ENCODE data around the gene IMPG1.

The IMPG1 gene

GRCh38 chr6:76072562-76072961, at the start of gene IMPG1:
Gene IMPG1, minus strand, starts transcription at chr6:76072662. Its CDS starts 174 bp downstream, at chr6:76072488.
- DNase-seq (ENCODE audit: low read depth) = no peak

DNA sequence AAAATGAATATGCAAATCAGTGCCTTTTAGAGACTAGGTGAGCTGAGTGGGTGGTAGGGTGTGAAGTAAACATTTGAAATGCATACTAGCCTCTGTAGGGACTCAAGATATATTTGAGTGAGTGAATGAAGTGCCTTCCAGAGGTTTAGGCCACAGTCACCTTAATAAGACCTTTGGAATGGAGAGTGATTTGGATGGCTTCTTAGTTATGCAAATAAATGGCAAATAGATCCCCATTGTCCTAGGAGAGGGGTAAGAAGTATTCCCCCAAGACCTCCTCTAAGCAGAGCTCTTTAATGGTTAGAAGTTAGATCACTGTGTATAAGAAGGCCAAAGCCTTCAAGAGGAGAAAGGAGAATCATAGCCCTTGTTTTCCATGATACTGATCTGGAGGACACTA, 47.8 kb upstream of the IMPG1 start:
- DNase-seq (ENCODE audit: low read depth) = no peak

DNA sequence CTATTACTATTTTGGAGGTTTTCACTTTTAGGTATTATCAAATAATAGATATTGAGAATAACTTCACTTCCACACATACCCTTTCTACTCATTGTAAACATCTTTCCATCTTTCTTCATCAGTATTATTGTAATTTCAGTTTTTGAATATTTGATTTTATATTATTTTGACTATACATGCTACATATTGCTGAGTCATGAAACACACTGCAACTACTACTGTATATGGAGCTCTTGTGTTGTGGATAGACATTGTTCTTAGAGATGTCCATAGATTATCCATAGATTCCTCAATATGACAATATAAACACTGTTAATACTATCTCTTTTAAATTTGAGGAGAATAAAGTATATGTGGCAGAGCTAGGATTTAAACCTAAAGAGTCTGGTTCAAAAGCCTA, 819 bp upstream of the IMPG1 start:
- DNase-seq (ENCODE audit: low read depth) = no peak

DNA sequence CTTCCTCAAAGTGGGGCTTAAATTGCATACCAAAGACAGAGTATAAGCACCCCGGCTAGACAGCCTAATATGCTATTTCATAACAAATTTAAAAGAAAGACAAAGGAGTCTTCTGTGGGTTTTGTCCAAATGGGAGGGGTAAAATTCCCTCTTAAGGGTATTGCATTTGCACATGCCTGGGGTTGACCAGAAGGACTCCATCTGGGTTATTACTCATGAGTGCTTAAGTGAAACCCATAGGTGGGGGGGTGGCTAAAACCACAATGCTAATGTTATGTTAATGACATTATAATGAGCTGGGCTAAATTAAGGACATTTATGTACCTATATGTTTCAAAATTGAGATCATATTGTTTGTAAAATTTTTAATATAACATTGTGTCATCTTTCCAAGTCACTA, 15.0 kb downstream of the IMPG1 start:
- no peak for DNase-seq (ENCODE audit: low read depth)

- no peak for DNase-seq (ENCODE audit: low read depth)
Observed at GRCh38 chr6:76052314-76052713, 20.1 kb downstream of the IMPG1 start.

DNA sequence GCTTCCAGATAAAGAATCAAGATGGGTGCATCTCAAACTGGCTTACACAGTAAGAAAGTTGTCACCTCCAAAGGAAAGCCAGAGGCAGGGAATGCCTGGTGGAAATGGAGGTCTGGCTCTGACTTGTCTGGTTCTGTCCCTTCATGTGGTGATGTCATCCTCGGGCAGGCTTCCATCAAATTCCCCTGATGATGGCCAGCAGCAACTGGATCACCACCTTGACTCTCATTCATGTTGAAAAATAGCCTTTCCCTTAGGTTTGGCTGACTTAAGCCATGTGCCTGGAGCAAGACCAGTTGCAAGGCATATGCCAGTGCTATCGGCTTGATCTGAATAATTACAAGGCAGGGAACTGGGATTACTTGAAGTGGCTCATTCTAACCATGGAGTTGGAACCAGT, 28.8 kb downstream of the IMPG1 start:
- DNase-seq (ENCODE audit: low read depth) = no peak

- no peak for DNase-seq (ENCODE audit: low read depth)
Observed at GRCh38 chr6:76035713-76036112, 36.7 kb downstream of the IMPG1 start.

DNA sequence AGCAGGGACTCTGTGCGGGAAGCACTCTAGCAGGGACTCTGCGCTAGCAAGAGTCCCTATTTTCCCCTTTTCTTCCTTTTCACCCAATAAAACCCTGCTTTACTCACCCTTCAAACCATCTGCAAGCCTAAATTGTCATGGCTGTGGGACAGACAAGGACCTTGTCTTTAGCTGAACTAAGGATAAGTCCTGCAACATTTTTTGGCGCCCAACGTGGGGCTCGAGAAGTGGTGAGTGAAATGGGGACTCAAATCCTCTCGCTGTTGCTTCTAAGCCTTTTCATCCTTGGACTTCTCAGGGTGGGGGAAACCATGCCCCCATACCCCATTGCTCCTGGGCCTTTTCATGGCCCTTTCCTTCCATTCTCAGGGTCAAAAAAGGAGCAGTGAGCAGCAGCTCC, 46.4 kb downstream of the IMPG1 start:
- no peak for DNase-seq (ENCODE audit: low read depth)

- DNase-seq (ENCODE audit: low read depth) = no peak
Observed at GRCh38 chr6:76014626-76015530, 57.6 kb downstream of the IMPG1 start.

GRCh38 chr6:76004202-76004601, 68.3 kb downstream of the IMPG1 start:
- no peak for DNase-seq (ENCODE audit: low read depth)

GRCh38 chr6:76003686-76004085, 68.8 kb downstream of the IMPG1 start:
- DNase-seq (ENCODE audit: low read depth) = no peak

DNA sequence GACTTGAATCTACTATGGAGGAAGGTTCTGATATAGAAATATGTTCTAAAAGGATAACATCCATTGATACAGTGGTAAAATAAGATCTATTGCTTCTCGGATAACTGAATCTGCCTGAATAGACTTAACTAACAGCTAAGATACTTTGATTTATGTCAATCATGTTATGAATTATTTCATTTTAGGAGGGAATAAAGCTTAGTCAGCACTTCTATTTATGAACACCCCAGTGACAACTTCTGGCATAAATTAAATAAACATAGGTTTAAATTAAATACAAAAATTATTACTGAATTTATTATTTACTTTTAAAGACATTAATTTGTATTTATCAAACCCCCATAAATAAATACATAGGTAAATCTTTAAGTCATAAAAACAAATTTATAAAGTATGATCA, 69.3 kb downstream of the IMPG1 start:
- no peak for DNase-seq (ENCODE audit: low read depth)

- DNase-seq (ENCODE audit: low read depth) = no peak
Observed at GRCh38 chr6:76000629-76001028, 71.8 kb downstream of the IMPG1 start.

DNA sequence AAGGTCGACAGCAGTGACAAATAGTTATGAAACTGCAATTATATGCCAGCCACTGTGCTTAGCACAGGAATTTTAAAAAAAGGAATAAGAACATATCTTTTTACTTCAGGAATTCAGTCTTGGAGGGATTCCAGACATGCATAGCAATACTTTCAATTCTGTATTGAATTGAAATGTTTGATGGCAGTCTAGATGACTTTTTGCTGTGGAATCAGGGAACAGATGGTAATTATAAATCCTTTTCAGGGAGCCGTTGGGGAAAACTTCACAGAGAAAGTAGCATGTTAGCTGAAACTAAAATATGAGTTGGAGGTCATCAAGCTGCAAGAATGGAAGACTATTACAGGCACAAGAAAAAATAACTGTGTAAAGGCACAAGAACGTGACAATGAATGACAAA, 74.8 kb downstream of the IMPG1 start:
- no peak for DNase-seq (ENCODE audit: low read depth)

DNA sequence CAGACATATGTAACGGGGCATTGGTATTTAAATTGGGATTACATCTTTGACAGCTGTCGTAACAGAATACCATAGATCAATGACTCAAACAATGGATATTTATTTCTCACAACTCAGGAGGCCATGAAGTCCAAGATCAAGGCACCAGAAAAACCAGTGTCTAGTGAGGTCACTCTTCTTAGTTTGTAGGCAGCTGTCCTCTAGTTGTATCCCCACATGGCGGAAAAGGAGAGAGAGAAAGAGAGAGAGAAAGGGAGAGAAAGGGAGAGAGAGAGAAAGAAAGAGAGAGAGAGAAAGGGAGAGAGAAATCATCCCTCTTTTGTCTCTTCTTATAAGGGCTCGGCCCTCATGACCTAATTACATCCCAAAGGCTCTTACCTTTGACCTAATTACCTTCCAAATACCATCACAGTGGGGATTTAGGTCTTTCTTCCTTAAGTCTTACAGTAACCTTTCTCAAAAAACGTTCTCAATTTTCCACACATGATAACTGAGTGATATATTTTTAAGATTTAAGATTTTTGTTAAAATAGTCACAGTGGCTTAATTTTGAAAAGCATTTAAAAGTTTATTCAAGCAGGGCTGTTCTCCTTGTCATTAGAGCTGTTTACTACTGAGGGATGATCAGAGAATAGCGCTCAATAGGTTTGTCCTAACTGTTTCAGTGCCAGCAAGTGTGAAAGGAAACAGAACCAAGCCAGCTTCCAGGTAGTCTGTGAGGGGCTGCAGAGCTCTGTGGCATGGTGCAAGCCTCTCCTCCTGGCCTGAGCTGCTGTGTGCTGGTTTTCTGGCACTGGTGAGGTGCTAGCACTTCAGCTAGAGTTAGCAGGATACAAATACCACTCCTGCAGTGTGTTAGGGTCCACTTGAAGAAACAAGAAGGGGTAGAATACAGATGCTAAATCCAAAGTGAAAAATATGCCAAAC, 79.0 kb downstream of the IMPG1 start:
- DNase-seq (ENCODE audit: low read depth) = no peak

GRCh38 chr6:75991941-75992340, 80.5 kb downstream of the IMPG1 start:
- DNase-seq (ENCODE audit: low read depth) = no peak

- no peak for DNase-seq (ENCODE audit: low read depth)
Observed at GRCh38 chr6:75986935-75987334, 85.5 kb downstream of the IMPG1 start.

DNA sequence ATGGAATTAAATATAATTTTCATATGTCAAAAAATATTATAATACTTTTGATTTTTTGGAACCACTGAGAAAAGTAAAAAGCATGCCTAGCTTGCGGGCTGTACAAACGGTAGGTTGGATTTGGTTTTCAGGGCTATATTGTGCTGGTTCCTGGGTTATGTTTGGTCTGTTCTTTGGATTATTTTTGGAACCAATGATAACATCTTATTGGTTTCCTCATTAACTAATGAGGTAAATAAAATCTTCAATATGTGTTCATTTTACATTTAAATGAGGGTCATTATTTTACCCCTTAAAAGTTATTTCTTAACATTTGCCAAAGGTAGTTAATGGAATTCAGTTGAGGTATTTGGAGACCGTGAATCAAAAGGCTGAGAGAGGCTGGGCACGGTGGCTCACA, 96.6 kb downstream of the IMPG1 start:
- DNase-seq (ENCODE audit: low read depth) = no peak

- no peak for DNase-seq (ENCODE audit: low read depth)
Observed at GRCh38 chr6:75970093-75970492, 102.4 kb downstream of the IMPG1 start.

DNA sequence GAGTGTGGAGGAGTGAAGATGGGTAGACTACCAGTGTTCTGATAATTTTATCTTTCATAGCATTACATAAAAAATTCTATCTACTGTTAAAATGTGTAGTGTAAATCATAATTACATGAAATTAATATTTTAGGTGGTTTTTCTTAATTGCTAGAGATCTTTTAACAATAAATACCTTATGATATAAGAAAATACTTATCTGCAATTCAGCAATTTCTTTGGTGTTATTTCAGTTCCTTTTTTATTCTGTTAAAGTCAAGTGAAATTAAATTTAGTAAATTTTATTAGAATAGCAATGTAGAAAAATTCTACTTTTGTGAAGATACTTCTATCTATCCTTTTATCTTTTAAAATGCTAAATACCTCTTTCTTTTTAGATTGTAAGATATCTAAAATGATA, 104.3 kb downstream of the IMPG1 start:
- no peak for DNase-seq (ENCODE audit: low read depth)

- DNase-seq (ENCODE audit: low read depth) = no peak
Observed at GRCh38 chr6:75963569-75963968, 108.9 kb downstream of the IMPG1 start.

- DNase-seq (ENCODE audit: low read depth) = no peak
Observed at GRCh38 chr6:75952128-75952527, 120.3 kb downstream of the IMPG1 start.

- no peak for DNase-seq (ENCODE audit: low read depth)
Observed at GRCh38 chr6:75947935-75948334, 124.5 kb downstream of the IMPG1 start.

Measured in GM04504 (cell line).